Mammary epithelial cell (primary cell): Measurements from ENCODE around the gene GAL3ST2.

Source experiments
- CTCF ChIP-seq, 2 donors: IDR thresholded peaks in 1 of 2; conservative IDR thresholded peaks in 1 of 2; 2 replicates each; pipeline ENCODE4 v1.5.1; 2011 to 2012; ENCODE audit warnings: inconsistent platforms in 2 of 2, low read length in 2 of 2, mild to moderate bottlenecking in 2 of 2, control low read depth in 1 of 2, low read depth in 1 of 2; ENCODE audit not compliant: insufficient read depth in 1 of 2; ENCODE audit errors: extremely low read depth in 1 of 2
- EZH2 ChIP-seq: IDR thresholded peaks from 2 replicates; pipeline ENCODE4 v1.6.1; 2012; ENCODE audit warnings: low read length, inconsistent platforms, borderline replicate concordance

GRCh38 chr2:241833101-241833663 is 56.6 kb downstream of the GAL3ST2 start:
- TF ChIP-seq CTCF (conservative IDR thresholded peaks at IDR 0.05 in 1 of 2, IDR thresholded peaks at IDR 0.05 in 1 of 2; ENCODE audit: extremely low read depth in 1 of 2, insufficient read depth in 1 of 2, low read depth in 1 of 2, low read length in 2 of 2), result no peak
- no peak for TF ChIP-seq EZH2
